GM12891 (cell line): ENCODE data around the gene KCNT1.

Experiments used
- PAX5 ChIP-seq: IDR thresholded peaks from 2 replicates; pipeline ENCODE4 v1.6.1; 2011; ENCODE audit warnings: low read length, moderate library complexity, mild to moderate bottlenecking; ENCODE audit not compliant: insufficient read depth, severe bottlenecking
- POLR2A ChIP-seq: IDR thresholded peaks from 2 replicates; pipeline ENCODE4 v1.6.1; 2011; ENCODE audit warnings: low read depth, low read length, control low read depth
- POLR2AphosphoS5 ChIP-seq: IDR thresholded peaks from 2 replicates; pipeline ENCODE4 v1.6.1; 2011; ENCODE audit warnings: low read depth, low read length, control low read depth
- TAF1 ChIP-seq: IDR thresholded peaks from 2 replicates; pipeline ENCODE4 v1.6.1; 2011; ENCODE audit warnings: low read depth, low read length, control low read depth

DNA sequence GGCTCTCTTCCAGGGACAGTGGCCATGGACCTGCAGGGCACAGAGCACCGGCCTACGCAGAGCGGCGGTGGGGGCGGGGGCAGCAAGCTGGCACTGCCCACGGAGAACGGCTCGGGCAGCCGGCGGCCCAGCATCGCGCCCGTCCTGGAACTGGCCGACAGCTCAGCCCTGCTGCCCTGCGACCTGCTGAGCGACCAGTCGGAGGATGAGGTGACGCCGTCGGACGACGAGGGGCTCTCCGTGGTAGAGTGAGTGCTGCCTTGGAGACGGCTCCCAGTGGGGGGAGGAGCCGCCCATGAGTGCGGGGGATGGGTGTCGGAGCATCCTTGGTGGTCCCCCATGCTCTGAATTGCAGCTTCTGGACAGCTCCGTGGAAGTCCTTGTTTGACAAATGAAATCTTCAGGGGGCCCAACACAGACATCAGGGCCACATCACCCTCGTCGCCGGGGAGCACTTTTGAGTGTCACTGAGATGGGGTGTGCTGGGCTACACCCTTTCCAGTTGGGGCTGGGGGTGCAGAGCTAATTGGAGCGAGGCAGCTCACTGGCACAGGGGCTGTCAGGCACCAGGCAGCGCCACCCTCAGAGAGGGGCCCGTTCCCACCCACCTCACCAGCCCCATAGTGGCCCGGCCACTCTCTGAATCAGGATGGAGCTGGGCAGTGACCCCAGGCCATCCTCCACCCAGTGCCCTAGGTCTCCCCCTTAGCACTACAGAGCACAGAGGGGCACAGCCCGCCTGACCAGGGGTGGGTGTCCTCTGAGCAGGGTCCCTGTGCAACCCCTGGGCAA, 70.9 kb downstream of the KCNT1 start:
- TF ChIP-seq POLR2AphosphoS5 (no peak), POLR2A (no peak), TAF1 (no peak), PAX5 (no peak)
